GM19468 (cell line): ENCODE measurements around the gene RABL6.
"Not testable (repeated sequence)": the region's sequence is repeated elsewhere in the genome, so short reads cannot be mapped to it uniquely, and the experiment has no call there.

ENCODE experiments used
- ATAC-seq: cut with Tn5 transposase; IDR thresholded peaks from one replicate; pipeline ENCODE4 v1.9.1; 2021; ENCODE audit warnings: mild to moderate bottlenecking, moderate library complexity, moderate number of reproducible peaks; ENCODE audit not compliant: unreplicated experiment; ENCODE audit errors: extremely low read depth

Gene RABL6

DNA sequence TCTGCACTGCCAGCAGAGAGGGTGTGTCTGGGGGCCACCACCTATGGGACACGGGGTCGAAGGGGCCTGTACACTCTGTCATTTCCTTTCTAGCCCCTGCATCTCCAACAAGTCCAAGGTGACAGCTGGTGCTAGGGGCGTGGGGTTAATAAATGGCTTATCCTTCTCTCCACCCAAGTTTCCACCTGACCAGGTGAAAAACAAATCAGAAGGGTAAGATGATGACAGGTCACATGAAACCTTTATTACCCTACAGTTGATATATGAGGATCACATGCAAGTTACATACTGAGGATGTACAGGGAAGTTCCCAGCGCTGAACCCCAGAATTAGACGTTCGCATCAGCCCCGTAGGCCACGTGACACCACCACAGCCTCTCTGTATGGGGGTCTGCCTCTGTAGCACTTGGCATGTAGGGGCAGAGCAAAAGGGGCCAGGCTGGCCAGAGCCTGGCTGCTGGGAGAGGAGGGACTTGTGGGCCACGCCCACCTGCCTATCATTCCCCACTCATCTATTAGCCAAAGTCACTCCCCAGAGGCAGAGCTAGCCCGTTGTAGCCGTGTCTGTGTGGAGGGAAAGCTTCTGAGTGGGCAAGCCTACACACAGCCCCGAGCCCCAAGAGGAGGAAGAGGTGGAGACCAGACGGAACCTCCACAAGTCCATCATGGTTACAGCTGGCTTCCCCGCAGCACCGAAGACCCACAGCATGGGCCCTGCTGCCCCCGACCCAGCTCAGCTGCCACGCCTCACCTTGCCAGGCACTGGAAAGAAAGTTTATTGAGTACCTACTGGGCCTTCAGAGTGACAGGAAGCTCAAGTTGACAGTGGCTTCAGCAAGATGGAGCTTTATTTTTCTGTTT is 14.4 kb upstream of the RABL6 start:
- no peak for ATAC-seq

DNA sequence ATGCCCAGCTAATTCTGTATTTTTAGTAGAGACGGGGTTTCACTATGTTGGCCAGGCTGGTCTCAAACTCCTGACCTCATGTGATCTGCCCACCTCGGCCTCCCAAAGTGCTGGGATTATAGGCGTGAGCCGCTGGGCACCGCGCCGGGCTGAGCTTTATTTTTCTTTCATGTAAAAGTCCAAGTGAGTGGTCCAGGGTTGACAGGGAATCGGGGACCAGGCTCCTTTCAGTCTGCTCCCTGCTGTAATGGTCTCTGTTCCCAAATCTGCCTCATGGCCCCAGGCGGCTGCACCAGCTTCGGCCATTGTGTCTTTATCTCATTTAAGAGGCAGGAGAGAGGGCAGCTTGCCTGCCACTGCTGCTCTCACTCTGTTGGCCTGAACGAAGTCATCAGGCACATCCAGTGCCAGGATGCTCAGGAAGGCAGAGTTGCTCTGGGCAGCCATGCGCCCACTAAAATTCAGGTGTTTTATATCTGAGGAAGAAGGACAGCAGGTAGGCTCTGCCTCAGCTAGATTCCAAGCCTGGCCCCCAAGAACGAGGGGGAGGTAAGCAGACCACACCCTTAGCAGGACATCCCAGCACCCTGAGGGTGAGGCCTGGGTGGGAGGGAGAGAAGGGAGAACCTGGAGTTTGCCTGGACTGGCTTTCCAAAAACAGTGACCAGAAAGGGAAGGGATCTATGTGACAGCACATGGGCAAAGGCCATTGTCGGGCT is 13.3 kb upstream of the RABL6 start:
- ATAC-seq: no peak

GRCh38 chr9:136795000-136795348 is 12.8 kb upstream of the RABL6 start:
- no peak for ATAC-seq

- ATAC-seq: no peak
These were observed 11.4 kb upstream of the RABL6 start, which contains the start of gene CCDC183 for GRCh38 chr9:136796238-136796774. CCDC183 (plus strand) TSS chr9:136796338; CDS start chr9:136796398, 60 bp downstream.

DNA sequence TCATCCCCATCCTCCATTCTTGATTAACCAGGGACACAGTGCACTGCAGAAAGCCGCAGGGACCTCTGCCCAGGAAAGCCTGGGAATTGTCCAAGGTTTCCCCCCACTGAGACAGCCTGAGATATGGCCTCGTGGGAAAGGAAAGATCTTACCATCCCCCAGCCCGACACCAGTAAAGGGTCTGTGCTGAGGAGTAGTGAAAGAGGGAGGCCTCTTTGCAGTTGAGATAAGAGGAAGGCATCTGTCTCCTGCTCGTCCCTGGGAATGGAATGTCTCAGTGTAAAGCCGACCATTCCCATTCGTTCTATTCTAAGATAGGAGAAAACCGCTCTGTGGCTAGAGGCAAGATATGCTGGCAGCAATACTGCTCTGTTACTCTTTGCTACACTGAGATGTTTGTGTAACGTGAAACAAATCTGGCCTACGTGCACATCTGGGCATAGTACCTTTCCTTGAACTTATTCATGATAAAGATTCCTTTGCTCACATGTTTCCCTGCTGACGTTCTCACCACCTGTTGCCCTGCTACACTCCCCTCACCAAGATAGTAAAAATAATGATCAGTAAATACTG is 10.9 kb upstream of the RABL6 start:
- not testable (repeated sequence) for ATAC-seq

DNA sequence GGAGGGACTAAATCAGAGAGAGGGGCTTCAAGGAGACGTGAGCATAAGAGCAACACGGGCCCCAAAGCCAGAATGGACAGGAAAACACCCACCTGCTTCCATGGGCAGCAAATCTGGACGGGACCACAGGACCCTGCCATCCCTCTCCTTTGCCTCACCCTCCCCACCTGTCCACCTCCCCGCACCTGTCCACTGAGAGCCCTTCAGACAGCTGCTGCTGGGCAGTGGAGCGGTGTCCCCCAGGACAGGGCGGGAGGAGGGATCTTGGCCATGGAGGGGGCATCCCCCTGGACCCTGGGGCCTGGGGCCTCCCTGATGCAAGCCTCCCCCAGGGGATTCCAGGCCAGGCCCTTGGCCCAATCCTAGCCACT is 9.1 kb upstream of the RABL6 start:
- ATAC-seq: no peak

- no peak for ATAC-seq
These were observed 8.5 kb upstream of the RABL6 start for GRCh38 chr9:136799079-136799853.

GRCh38 chr9:136799854-136800657 is 7.7 kb upstream of the RABL6 start:
- ATAC-seq: no peak

- ATAC-seq: no peak
These were observed 5.4 kb upstream of the RABL6 start for GRCh38 chr9:136802321-136802720.

DNA sequence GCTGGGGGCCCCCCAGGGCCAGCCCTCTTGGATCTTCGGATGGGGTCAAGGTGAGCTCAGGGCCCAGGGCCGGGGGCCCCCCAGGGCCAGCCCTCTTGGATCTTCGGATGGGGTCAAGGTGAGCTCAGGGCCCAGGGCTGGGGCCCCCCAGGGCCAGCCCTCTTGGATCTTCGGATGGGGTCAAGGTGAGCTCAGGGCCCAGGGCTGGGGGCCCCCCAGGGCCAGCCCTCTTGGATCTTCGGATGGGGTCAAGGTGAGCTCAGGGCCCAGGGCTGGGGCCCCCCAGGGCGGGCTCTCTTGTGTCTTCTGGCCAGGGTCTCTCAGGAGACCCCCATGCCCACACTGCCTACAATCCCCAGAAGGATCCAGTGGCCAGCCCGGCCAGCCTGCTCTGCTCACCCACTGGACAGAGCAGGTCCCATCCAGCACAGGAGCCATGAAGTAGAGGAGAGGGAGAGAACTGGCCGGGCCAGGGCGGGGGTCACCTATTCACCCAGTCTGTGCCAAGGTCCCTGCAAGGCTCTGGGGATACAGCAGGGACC is 4.7 kb upstream of the RABL6 start:
- not testable (repeated sequence) for ATAC-seq

DNA sequence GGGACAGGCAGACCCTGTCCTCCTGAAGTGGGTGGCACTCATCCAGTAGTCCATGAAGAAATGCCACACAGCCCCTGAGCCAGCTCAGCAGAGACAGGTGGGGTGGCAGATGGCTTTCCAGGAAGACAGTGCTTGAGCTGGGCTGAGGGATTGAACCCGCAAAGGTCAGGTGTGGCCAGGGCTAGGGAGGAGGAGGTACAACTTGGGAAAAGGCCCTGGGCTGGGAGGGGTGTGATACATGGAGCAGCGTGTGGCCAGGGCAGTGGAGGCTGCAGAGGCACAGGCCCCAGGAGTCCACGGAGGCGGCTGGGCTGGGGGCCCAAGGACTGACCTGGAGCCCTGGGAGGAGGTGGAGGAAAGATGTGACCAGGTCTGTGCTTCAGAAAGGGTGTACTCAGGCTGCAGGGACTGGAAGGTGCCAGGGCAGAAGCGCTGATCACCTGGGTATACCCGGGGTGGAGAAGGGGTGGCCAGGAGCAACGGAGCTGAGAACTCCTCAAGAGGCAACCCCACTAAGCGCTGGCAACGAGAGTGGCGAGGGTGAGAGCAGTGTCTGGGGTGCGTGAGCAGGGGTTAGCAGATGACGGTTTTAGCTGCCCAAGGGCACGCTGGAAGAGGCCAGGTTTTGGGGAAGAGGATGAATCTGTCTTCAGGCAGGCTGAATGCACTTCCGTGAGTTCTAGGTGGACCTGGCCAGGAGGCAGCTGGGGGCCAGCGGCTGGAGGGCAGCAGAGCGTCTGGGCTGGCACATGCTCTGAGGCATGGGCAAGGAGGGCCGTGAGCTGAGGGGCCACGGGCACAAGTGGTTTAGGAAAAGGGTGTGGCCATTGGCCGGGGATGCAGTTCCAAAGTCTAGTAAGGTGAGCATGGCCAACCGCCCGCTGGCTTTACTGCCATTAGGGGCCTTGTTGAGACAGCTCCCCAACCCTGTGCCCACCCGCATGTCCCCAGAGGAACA is 3.9 kb upstream of the RABL6 start:
- no peak for ATAC-seq

GRCh38 chr9:136804509-136805206 is 3.1 kb upstream of the RABL6 start:
- ATAC-seq: no peak

GRCh38 chr9:136805207-136805740 is 2.5 kb upstream of the RABL6 start:
- ATAC-seq: no peak

- no peak for ATAC-seq
These were observed 1.7 kb upstream of the RABL6 start for GRCh38 chr9:136806067-136806466.

DNA sequence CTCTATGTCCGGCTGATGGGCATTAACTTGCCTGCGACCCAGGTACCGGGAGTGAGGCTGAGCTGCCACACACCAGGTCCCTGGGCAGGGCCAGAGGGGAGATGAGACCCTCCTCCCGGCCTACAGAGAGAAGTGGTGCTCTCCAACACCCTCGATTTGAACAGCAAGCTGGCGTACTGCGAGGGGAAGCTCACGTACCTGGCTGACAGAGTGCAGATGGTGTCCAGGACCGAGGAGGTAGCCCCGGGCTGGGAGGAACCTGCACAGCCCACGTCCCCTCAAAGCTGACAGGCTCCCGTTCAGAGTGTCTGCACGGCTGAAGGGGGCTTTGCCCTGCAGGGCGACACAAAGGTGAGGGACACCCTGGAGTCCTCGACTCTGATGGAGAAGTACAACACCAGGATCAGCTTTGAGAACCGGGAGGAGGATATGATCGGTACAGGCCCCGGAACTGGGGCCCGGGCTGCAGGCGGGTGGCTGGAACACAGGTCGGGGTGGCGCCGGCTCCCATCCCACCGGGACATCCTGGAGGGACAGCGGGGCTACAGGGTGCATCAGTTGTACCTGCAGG is 1.0 kb upstream of the RABL6 start:
- ATAC-seq: no peak

- ATAC-seq: no peak
These were observed 492 bp downstream of the RABL6 start for GRCh38 chr9:136808075-136808805.
